DND-41 (cell line): ENCODE results near the gene TNFRSF14.
A peak's percentile ranks its signal among the peaks of the same experiment; 100 is the strongest.

ENCODE experiments used
- ATAC-seq: fragments of 200-7000 bp; cut with Tn5 transposase; 3 replicates; pipeline ENCODE4 v1.9.1; 2021; ENCODE audit warnings: low read depth; ENCODE audit not compliant: insufficient read depth
- DNase-seq: peaks from one replicate; pipeline ENCODE4 v3.0.0-alpha.2; 2020
- H2AFZ ChIP-seq: 2 replicates; pipeline ENCODE4 v1.6.0; 2012; ENCODE audit warnings: low read depth, low read length
- H3K27ac ChIP-seq: 2 replicates; pipeline ENCODE4 v1.5.1; 2012; ENCODE audit warnings: low read length, inconsistent platforms
- H3K27me3 ChIP-seq: fragments of 200-600 bp; sonication (generic); 2 replicates; pipeline ENCODE4 v1.6.0; 2012; ENCODE audit warnings: low read length, mild to moderate bottlenecking, inconsistent platforms; ENCODE audit not compliant: insufficient read depth, poor library complexity
- H3K36me3 ChIP-seq: 2 replicates; pipeline ENCODE4 v1.5.1; 2012; ENCODE audit warnings: low read length, inconsistent platforms; ENCODE audit not compliant: insufficient read depth
- H3K4me1 ChIP-seq: 2 replicates; pipeline ENCODE4 v1.5.1; 2012; ENCODE audit warnings: mild to moderate bottlenecking, low read length; ENCODE audit not compliant: insufficient read depth
- H3K4me2 ChIP-seq: 2 replicates; pipeline ENCODE4 v1.6.0; 2012; ENCODE audit warnings: mild to moderate bottlenecking, moderate library complexity, low read length, inconsistent platforms; ENCODE audit not compliant: insufficient read depth
- H3K4me3 ChIP-seq, 2 experiments: fragments of 200-600 bp in 1 of 2; shearing (Covaris generic) in 1 of 2; 2 replicates each; pipeline ENCODE4 v1.5.1; 2012 to 2016; ENCODE audit warnings: inconsistent platforms in 2 of 2, low read length in 2 of 2, mild to moderate bottlenecking in 2 of 2, low read depth in 1 of 2, moderate library complexity in 1 of 2
- H3K79me2 ChIP-seq: 2 replicates; pipeline ENCODE4 v1.6.0; 2012; ENCODE audit warnings: low read length, inconsistent platforms; ENCODE audit not compliant: insufficient read depth
- H3K9ac ChIP-seq: 2 replicates; pipeline ENCODE4 v1.6.0; 2012; ENCODE audit warnings: low read depth, mild to moderate bottlenecking, inconsistent platforms, low read length, moderate library complexity
- H3K9me3 ChIP-seq: 2 replicates; pipeline ENCODE4 v1.5.1; 2012; ENCODE audit warnings: low read length, moderate library complexity, mild to moderate bottlenecking, inconsistent platforms; ENCODE audit not compliant: insufficient read depth, severe bottlenecking
- H4K20me1 ChIP-seq: 2 replicates; pipeline ENCODE4 v1.6.0; 2012; ENCODE audit warnings: low read length; ENCODE audit not compliant: insufficient read depth
- EZH2 ChIP-seq: IDR thresholded peaks from 3 replicates; pipeline ENCODE4 v1.6.1; 2012; ENCODE audit warnings: borderline replicate concordance, low read depth, mild to moderate bottlenecking, moderate library complexity, low read length, inconsistent platforms; ENCODE audit not compliant: severe bottlenecking
- TF ChIP-seq, protein P1 (sequence below): IDR thresholded peaks from 2 replicates; pipeline ENCODE4 v1.5.1; 2012; ENCODE audit warnings: borderline replicate concordance, low read length, moderate library complexity, mild to moderate bottlenecking; ENCODE audit not compliant: poor library complexity, severe bottlenecking; ENCODE audit errors: extremely low read depth

TNFRSF14 gene

DNA sequence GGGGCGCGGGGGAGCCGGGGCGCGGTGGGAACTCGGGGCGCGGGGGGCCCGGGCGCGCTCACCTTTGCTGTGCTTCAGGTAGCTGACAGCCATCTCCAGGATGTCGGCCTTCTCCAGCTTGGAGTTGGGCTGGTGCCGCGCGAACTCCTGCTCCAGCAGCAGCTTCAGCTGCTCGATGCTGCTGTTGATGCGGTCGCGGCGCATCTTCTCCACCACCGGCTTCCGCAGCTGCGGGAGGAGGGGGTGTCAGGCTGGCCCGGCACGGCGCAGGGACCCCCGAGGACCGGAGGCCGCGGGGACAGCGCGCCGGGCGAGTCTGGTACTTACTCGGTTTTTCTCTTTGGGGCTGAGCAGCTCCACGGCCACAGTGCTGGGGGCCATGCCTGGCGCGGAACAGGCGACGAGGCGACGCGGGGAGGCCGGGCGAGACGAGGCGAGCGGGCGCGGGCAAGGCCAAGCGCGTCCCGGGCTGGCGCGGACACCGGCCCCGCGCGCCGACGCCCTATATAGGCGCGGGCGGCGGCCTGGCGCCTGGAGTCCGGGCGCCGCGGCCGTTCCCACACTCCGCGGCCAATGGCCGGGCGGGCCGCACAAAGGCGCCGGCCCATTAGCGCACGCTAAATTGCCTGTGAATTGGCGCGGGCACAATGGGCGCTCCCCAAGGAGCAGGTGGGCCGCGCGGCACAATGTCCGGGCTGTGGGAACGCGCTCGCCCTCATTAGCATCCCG lies 26.2 kb upstream of the TNFRSF14 start, which contains the start of gene HES5:
HES5 (minus strand) TSS at position 480 of the 729 bp plus-strand sequence; CDS start at position 381, 99 bp downstream.
- no peak for ATAC-seq

DNA sequence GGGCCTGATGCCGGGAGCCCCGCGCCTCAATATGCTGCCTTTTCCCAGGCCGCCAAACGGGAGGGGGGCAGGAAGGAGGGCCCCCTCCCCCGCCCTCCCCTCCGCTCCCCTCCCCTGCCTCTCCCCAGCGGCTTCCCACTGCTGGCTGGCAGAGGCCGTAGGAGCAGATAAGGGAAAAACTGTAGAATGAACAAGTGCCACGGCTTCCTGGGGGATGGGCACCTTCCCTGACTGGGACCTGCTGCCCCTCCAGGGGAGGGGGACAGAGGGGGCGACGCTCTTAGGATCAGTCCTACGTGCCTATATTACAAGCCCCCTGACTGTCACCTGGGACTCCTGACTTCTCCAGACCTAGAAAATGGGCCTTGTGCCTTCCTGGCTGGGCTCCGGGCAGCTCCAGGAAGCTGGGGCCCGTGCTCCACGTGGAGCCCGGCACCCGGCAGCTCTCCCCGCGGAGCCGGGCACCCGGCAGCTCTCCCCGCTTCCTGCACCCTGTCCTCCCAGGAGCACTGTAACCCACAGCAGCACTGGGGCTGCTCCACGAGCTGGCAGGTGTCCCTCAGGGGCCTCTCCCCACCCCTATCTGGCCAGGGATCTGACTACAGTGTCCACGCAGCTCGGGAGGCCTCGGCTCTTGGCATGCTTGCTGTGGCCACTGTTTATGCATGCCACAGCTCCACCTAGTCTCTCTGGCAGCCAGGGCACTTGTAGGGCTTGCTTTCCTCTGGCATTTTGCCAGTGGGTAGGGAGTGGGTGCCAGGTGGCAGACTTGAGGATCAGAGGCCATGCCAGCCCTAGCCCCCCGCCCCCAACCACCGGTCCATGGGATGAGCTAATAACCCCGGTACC lies 25.4 kb upstream of the TNFRSF14 start:
- H3K27me3 ChIP-seq, result peaks cover 7% of the 10 kb centered on the region
- no peak overlapping the region for H3K4me3 ChIP-seq
- H3K9ac ChIP-seq, result no peak overlapping the region
- H3K27ac ChIP-seq, result no peak overlapping the region
- H3K4me2 ChIP-seq, result no peak overlapping the region
- peaks cover 3% of the 10 kb centered on the region; the same call in 1 of the 2 replicates for H3K36me3 ChIP-seq
- no peak overlapping the region for H2AFZ ChIP-seq
- no peaks in the 10 kb centered on the region for H3K9me3 ChIP-seq
- peaks cover 17% of the 10 kb centered on the region for H3K4me1 ChIP-seq
- ATAC-seq (no peak), DNase-seq (no peak)
- peaks cover 24% of the 10 kb centered on the region for H4K20me1 ChIP-seq
- no peak for TF ChIP-seq EZH2
- TF ChIP-seq, protein P1, sequence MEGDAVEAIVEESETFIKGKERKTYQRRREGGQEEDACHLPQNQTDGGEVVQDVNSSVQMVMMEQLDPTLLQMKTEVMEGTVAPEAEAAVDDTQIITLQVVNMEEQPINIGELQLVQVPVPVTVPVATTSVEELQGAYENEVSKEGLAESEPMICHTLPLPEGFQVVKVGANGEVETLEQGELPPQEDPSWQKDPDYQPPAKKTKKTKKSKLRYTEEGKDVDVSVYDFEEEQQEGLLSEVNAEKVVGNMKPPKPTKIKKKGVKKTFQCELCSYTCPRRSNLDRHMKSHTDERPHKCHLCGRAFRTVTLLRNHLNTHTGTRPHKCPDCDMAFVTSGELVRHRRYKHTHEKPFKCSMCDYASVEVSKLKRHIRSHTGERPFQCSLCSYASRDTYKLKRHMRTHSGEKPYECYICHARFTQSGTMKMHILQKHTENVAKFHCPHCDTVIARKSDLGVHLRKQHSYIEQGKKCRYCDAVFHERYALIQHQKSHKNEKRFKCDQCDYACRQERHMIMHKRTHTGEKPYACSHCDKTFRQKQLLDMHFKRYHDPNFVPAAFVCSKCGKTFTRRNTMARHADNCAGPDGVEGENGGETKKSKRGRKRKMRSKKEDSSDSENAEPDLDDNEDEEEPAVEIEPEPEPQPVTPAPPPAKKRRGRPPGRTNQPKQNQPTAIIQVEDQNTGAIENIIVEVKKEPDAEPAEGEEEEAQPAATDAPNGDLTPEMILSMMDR, result peak; percentile 18
- peaks cover 3% of the 10 kb centered on the region for H3K79me2 ChIP-seq

More for the DNA sequence above, 26.2 kb upstream of the TNFRSF14 start, which contains the start of gene HES5:
- Histone ChIP-seq H3K9ac (no peak within 1 kb of the TSS), H3K4me2 (no peak within 1 kb of the TSS), H3K36me3 (peaks cover 5% of the 10 kb centered on the region; the same call in 1 of the 2 replicates), H3K4me3 (no peak within 1 kb of the TSS), H3K9me3 (no peaks in the 10 kb centered on the region), H3K27ac (no peak within 1 kb of the TSS), H3K27me3 (peaks cover 7% of the 10 kb centered on the region), H3K4me1 (peaks cover 24% of the 10 kb centered on the region), H4K20me1 (peaks cover 32% of the 10 kb centered on the region), H2AFZ (no peak within 1 kb of the TSS), H3K79me2 (peaks cover 11% of the 10 kb centered on the region)
- TF ChIP-seq EZH2, result no peak
- TF ChIP-seq, protein P1, result no peak
- no peak for DNase-seq

DNA sequence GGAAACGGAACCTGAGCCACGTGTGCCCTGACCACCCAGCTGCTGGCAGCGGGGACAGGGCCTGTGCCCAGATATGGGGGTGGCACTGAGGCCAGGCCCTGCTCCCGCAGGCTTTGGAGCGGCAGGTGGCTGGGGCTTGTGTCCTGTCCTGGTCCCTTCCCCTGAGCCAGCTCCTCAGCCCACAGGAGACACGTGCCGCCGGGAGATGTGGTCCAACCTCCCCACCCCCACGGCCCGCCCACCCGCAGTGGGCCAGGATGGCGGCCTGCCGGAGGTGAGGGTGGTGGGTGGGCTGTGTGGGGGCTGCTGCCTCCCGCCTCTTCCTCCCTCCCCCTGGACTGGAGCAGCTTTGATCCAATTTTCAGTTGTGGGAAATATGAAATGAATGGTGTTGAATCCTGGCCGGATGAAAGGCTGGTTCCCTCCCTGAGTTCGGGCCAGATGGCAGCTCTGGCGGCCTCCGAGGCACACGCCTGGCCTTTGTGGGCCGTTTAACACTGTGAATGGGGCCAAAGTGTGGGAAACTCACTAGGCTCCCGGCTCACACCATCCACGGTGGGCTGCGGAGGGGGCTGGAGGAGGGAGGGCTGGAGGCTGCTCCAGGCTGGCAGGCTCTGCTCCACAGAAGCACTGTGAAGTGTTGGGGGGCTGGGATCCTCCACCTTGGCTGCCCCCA lies 23.5 kb upstream of the TNFRSF14 start:
- H3K4me1 ChIP-seq, result peaks cover 7% of the 10 kb centered on the region
- no peaks in the 10 kb centered on the region for H3K36me3 ChIP-seq
- no peak overlapping the region for H3K9ac ChIP-seq
- H3K9me3 ChIP-seq, result no peaks in the 10 kb centered on the region
- no peak for ATAC-seq
- peaks cover 20% of the 10 kb centered on the region for H4K20me1 ChIP-seq
- TF ChIP-seq, protein P1, result no peak
- TF ChIP-seq EZH2, result no peak
- H3K79me2 ChIP-seq, result no peaks in the 10 kb centered on the region
- no peak overlapping the region for H2AFZ ChIP-seq
- DNase-seq, result no peak
- no peak overlapping the region for H3K4me3 ChIP-seq
- peaks cover 8% of the 10 kb centered on the region for H3K27me3 ChIP-seq
- H3K27ac ChIP-seq, result no peak overlapping the region
- no peak overlapping the region for H3K4me2 ChIP-seq
